GM10266 (cell line): ENCODE data around the gene MAGEA3.
"Not testable (repeated sequence)": the region's sequence is repeated elsewhere in the genome, so short reads cannot be mapped to it uniquely, and the experiment has no call there.

Experiments
- DNase-seq: peaks from one replicate; pipeline ENCODE4 v3.0.0; 2012; ENCODE audit errors: extremely low spot score
- TF ChIP-seq, protein P1 (sequence below): IDR thresholded peaks from 2 replicates; pipeline ENCODE4 v1.5.1; 2012; ENCODE audit warnings: mild to moderate bottlenecking, low read depth; ENCODE audit not compliant: control insufficient read depth, insufficient read depth; ENCODE audit errors: missing control alignments

The MAGEA3 gene

DNA sequence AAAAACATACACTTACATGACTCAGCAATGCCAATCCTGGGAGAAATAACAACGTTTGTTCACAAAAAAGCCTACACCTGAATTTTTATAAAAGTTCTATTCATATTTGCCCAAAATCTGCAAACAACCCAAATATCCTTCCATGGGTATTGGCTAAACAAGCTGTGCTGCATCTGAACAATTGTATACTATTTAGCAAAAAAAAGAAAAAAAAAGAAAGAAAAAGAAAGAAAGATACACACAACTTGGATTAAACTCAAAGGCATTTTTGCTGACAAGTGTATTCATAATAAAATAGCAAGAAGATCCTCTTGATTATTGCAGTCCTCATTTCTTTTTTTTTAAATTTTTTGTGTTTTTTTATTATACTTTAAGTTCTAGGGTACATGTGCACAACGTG is 24.5 kb upstream of the MAGEA3 start:
- TF ChIP-seq, protein P1, sequence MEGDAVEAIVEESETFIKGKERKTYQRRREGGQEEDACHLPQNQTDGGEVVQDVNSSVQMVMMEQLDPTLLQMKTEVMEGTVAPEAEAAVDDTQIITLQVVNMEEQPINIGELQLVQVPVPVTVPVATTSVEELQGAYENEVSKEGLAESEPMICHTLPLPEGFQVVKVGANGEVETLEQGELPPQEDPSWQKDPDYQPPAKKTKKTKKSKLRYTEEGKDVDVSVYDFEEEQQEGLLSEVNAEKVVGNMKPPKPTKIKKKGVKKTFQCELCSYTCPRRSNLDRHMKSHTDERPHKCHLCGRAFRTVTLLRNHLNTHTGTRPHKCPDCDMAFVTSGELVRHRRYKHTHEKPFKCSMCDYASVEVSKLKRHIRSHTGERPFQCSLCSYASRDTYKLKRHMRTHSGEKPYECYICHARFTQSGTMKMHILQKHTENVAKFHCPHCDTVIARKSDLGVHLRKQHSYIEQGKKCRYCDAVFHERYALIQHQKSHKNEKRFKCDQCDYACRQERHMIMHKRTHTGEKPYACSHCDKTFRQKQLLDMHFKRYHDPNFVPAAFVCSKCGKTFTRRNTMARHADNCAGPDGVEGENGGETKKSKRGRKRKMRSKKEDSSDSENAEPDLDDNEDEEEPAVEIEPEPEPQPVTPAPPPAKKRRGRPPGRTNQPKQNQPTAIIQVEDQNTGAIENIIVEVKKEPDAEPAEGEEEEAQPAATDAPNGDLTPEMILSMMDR: no peak
- DNase-seq: no peak

DNA sequence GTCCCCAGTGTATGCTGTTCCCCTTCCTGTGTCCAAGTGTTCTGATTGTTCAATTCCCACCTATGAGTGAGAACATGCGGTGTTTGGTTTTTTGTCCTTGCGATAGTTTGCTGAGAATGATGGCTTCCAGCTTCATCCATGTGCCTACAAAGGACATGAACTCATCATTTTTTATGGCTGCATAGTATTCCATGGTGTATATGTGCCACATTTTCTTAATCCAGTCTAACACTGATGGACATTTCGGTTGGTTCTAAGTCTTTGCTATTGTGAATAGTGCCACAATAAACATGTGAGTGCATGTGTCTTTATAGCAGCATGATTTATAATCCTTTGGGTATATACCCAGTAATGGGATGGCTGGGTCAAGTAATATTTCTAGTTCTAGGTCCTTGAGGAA is 23.9 kb upstream of the MAGEA3 start:
- DNase-seq: not testable (repeated sequence)

- not testable (repeated sequence) for DNase-seq
These were observed 17.6 kb upstream of the MAGEA3 start for GRCh38 chrX:152681012-152681411.

GRCh38 chrX:152700390-152700789 is 1.8 kb downstream of the MAGEA3 start:
- DNase-seq: not testable (repeated sequence)

DNA sequence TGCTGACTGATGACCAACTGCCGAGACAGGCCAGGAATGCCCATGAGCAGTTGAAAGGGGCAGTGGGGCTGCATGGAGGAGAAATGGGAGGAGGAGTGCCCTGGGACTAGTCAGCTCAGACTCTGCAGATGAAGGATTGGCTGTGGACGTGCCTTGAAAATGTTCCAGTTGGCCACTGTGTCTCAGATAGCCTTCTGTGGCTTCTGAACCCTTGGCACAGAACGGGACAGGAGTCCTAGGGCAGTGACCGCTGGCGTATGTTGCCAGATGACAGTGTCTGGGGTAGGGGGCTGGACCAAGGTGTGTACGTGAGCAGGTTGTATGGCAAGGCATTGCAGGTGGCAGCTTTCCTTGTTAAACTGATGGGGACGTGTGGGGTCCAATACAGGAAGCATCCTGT is 7.9 kb downstream of the MAGEA3 start:
- not testable (repeated sequence) for DNase-seq

- DNase-seq: not testable (repeated sequence)
These were observed 10.6 kb downstream of the MAGEA3 start, which contains the start of gene CSAG2 for GRCh38 chrX:152709173-152709572. TSS of gene CSAG2 (minus strand) at chrX:152709273. CDS start at chrX:152709112, 161 bp downstream.

DNA sequence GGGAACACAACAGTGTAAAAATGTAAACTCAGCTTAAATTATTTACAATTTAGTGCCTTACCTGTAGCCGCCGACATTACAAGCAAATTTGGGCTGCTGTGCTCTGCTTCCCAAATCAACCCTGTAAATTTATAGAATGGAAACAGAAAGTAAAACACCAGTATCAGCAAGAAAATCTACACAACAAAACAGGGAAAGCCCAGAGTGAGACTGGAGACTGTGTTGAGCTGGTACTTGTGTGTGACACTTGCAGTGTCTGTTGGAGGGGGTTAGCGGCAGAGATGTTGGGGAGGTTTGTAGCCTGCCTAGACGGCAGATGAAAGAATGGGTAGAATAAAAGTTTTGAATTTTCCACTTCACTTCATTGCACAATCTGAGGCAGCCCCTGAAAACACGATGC is 14.6 kb downstream of the MAGEA3 start:
- not testable (repeated sequence) for DNase-seq

DNA sequence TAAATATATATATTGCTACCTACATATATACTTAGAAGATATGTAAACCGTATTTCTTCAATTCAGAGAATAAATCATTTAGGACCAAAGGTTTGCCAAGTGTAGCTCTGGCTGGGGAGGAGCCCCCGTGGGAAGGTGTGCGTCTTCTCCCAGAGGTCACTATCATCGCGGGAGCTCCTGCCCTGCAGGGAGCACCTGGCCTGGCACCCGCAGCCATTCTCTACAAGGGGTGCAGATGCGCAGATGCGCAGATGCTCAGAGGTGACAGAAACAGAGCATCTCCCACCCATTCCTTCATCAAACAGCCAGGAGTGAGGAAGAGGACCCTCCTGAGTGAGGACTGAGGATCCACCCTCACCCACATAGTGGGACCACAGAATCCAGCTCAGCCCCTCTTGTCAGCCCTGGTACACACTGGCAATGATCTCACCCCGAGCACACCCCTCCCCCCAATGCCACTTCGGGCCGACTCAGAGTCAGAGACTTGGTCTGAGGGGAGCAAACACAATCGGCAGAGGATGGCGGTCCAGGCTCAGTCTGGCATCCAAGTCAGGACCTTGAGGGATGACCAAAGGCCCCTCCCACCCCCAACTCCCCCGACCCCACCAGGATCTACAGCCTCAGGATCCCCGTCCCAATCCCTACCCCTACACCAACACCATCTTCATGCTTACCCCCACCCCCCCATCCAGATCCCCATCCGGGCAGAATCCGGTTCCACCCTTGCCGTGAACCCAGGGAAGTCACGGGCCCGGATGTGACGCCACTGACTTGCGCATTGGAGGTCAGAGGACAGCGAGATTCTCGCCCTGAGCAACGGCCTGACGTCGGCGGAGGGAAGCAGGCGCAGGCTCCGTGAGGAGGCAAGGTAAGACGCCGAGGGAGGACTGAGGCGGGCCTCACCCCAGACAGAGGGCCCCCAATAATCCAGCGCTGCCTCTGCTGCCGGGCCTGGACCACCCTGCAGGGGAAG is 15.5 kb downstream of the MAGEA3 start, which contains the start of gene MAGEA2B:
Gene MAGEA2B, plus strand, starts transcription at position 814 of the 973 bp plus-strand sequence. CDS start 2,479 bp downstream, outside the sequence.
- DNase-seq: not testable (repeated sequence)

- DNase-seq: no peak
- TF ChIP-seq, protein P1: no peak
These were observed 26.8 kb downstream of the MAGEA3 start for GRCh38 chrX:152725409-152725808.

DNA sequence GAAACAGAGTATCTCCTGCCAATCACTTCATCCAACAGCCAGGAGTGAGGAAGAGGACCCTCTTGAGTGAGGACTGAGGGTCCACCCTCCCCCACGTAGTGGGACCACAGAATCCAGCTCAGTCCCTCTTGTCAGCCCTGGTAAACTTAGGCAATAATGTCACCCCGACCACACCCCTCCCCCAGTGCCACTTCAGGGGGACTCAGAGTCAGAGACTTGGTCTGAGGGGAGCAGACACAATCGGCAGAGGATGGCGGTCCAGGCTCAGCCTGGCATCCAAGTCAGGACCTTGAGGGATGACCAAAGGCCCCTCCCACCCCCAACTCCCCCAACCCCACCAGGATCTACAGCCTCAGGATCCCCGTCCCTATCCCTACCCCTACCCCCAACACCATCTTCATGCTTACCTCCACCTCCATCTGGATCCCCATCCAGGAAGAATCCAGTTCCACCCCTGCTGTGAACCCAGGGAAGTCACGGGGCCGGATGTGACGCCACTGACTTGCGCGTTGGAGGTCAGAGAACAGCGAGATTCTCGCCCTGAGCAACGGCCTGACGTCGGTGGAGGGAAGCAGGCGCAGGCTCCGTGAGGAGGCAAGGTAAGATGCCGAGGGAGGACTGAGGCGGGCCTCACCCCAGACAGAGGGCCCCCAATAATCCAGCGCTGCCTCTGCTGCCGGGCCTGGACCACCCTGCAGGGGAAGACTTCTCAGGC is 34.8 kb downstream of the MAGEA3 start, which contains the start of the genes CSAG1 and MAGEA12:
Gene CSAG1, minus strand, starts transcription at position 461 of the 715 bp plus-strand sequence. CDS start 1,261 bp downstream, outside the sequence.
Gene MAGEA12, plus strand, starts transcription at position 497 of the 715 bp plus-strand sequence. CDS start 2,405 bp downstream, outside the sequence.
- DNase-seq: no peak
- TF ChIP-seq, protein P1: no peak

- not testable (repeated sequence) for DNase-seq
These were observed 35.7 kb downstream of the MAGEA3 start for GRCh38 chrX:152734143-152734858.
